GM18858 (cell line): ENCODE data around the gene ABCD2.
"Not testable (repeated sequence)": the region's sequence is repeated elsewhere in the genome, so short reads cannot be mapped to it uniquely, and the experiment has no call there.

Experiments used
- ATAC-seq: cut with Tn5 transposase; IDR thresholded peaks from one replicate; pipeline ENCODE4 v1.9.1; 2021; ENCODE audit not compliant: unreplicated experiment

ABCD2 gene

DNA sequence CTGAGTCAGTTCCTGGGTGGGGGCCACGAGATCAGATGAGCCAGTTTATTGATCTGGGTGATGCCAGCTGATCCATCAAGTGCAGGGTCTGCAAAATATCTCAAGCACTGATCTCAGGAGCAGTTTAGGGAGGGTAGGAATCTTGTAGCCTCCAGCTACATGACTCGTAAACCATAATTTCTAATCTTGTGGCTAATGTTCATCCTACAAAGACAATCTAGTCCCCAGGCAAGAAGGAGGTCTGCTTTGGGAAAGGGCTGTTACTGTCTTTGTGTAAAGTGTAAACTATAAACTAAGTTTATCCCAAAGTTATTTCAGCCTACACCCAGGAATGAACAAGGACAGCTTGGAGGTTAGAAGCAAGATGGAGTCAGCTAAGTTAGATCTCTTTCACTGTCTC is 75.4 kb downstream of the ABCD2 start:
- ATAC-seq, result not testable (repeated sequence)

DNA sequence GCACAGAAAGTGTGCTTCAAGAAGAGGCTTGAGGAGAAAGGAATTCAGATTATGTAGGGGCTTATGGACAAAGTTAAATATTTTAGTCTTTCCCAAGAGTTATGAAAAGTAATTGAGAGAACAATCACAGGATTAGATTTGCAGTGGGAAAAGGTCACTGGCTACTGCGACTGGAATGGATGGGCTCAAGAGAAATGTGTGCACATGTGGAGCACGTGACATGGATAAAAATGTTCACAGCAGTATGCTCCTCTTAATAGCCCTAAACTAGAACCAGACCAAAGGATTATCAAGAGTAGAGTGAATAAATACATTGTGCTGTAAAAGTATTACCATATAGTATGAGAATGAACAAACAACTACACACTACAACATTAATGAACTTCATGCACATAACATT is 78.1 kb downstream of the ABCD2 start:
- ATAC-seq, result no peak

GRCh38 chr12:39538679-39539104 is 80.9 kb downstream of the ABCD2 start:
- no peak for ATAC-seq

GRCh38 chr12:39533951-39534350 is 85.7 kb downstream of the ABCD2 start:
- no peak for ATAC-seq

- ATAC-seq, result no peak
Measured at GRCh38 chr12:39532448-39532847, 87.2 kb downstream of the ABCD2 start.

DNA sequence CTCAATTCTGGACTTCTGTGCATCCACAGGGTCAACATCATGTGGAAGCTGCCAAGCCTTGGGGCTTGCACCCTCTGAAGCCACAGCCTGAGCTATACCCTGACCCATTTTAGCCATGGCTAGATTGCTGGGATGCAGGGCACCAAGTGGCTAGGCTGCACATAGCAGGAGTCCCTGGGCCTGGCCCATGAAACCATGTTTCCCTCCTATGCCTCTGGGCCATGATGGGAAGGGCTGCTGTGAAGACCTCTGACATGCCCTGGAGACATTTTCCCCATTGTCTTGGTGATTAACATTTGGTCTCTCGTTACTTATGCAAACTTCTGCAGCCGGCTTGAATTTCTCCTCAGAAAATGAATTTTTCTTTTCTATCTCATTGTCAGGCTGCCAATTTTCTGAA is 92.6 kb downstream of the ABCD2 start:
- ATAC-seq, result no peak

DNA sequence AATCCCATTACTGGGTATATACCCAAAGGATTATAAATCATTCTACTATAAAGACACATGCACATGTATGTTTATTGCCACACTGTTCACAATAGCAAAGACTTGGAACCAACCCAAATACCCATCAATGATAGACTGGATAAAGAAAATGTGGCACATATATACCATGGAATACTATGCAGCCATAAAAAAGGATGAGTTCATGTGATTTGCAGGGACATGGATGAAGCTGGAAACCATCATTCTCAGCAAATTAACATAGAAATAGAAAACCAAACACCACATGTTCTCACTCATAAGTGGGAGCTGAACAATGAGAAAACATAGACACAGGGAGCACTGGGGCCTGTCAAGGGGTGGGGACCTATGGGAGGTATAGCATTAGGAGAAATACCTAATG is 97.4 kb downstream of the ABCD2 start:
- not testable (repeated sequence) for ATAC-seq

DNA sequence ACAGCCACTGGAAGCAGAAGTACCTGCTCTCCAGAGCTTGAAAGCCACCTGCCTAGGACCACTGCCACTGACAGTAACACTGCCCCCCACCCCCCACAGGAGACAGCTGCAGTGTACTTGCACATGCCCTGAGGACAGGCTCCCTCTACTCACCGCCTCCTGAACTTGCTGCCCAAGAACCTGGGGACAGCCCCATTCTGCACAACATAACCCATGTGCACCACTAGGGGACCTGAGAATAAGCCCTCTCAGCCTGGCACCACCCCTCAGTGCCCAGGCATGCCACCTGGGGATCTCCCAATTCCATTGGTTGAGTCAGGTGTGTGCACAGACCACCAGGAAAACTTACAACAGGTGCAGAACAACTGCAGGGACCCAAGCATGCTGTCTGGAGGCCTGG is 109.6 kb downstream of the ABCD2 start:
- no peak for ATAC-seq

DNA sequence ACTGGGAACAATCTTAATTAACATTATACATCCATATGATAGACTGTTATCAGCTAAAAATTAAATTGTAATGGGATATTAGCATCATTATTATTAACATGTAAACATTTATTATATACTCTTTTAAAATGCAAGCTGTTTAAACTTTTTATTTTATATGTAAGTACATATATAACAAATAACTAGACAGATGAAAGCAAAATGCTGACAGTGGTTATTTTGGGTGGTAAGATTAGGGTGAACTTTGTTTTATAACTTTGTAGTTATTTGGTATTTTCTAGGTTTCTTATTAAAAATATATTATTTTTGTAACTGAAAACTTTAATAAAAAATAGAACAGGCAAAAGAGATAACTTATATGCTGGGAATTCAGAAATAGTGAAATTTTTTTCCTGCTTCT is 114.0 kb downstream of the ABCD2 start:
- no peak for ATAC-seq

- no peak for ATAC-seq
Measured at GRCh38 chr12:39505023-39505422, 114.6 kb downstream of the ABCD2 start.

- ATAC-seq, result no peak
Measured at GRCh38 chr12:39503439-39503838, 116.2 kb downstream of the ABCD2 start.

GRCh38 chr12:39502726-39503125 is 116.9 kb downstream of the ABCD2 start:
- ATAC-seq, result no peak
